ENCODE measurements around the gene CAMK1. TPM values are rescaled to one million over a fixed set of nuclear protein-coding genes. Genes with fewer than 3 reads are reported as not detected.

Gene CAMK1
- total and polyA plus RNA-seq, 8 donors, result 2.0 to 23.7 (median 5.4) TPM

DNA sequence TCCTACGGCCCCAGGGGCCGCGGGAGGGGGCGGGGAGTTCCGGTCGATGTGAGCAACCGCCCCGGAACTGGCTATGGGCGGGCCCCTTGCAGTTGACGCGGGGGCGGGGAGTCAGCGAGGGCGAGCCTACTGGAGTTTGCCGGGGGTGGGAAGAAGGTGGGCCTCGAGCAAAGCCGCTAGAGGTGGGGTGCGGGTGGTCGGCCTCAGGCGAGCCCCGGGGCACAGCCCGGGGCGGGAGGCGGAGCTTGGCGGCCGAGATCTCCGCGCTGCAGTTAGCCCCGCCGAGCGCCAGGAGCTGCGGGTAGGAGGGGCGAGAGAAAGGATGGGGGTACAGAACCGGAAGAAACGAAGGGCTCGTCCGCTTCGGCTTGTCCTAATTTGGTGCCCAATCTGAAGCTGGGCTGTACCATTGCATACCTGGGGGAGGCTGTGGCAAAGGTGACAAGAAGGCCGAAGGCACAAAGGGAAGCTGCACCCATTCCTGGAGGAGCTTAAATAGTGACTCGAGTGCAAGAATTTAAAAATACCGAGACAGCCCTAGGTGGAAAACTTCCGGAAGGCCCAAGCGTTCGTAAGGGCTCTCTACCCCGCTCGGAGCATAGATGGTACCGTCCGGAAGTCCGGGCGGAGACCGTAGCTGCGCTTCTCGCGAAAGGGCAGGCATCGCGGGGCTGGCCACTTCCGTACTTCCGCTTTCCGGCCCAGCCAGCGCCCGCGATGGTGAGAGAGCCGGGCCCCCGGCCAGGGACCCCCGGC lies 22.8 kb upstream of the CAMK1 start, which contains the start of the genes ARPC4 and TADA3:
Gene ARPC4, plus strand, starts transcription at position 678 of the 756 bp plus-strand sequence. Its CDS starts 40 bp downstream, at position 718.
Gene TADA3, minus strand, starts transcription at position 69 of the 756 bp plus-strand sequence. CDS start 1,007 bp downstream, outside the sequence.
- 0 to 1% methylated on average over 64 to 65 of the region's 65 CpGs for WGBS, 2 donors
- H3K9me3 ChIP-seq, result no peaks in the 10 kb centered on the region
- intact Hi-C loops (cut with DNase I), result no loop called here
- peaks cover 0 to 4% (median 0%) of the 10 kb centered on the region in 3 donors for H3K36me3 ChIP-seq
- peak within 1 kb of the TSS; percentile 78 to 94 (median 86) for H3K4me3 ChIP-seq
- peaks cover 0 to 13% (median 3%) of the 10 kb centered on the region in 3 donors for H3K4me1 ChIP-seq
- TF ChIP-seq, protein P1, sequence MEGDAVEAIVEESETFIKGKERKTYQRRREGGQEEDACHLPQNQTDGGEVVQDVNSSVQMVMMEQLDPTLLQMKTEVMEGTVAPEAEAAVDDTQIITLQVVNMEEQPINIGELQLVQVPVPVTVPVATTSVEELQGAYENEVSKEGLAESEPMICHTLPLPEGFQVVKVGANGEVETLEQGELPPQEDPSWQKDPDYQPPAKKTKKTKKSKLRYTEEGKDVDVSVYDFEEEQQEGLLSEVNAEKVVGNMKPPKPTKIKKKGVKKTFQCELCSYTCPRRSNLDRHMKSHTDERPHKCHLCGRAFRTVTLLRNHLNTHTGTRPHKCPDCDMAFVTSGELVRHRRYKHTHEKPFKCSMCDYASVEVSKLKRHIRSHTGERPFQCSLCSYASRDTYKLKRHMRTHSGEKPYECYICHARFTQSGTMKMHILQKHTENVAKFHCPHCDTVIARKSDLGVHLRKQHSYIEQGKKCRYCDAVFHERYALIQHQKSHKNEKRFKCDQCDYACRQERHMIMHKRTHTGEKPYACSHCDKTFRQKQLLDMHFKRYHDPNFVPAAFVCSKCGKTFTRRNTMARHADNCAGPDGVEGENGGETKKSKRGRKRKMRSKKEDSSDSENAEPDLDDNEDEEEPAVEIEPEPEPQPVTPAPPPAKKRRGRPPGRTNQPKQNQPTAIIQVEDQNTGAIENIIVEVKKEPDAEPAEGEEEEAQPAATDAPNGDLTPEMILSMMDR (IDR thresholded peaks at IDR 0.05), result no peak
- peak within 1 kb of the TSS; percentile 84 to 90 (median 88) for H3K27ac ChIP-seq
- FAIRE-seq (no peak), ATAC-seq (peak; percentile 93 to 98 (median 95)), DNase-seq (peak; percentile 85 to 94 (median 89))
- no peaks in the 10 kb centered on the region for H3K27me3 ChIP-seq

- H3K27me3 ChIP-seq, result no peaks in the 10 kb centered on the region
- no peak for FAIRE-seq
- H3K4me3 ChIP-seq, result peak overlapping the region; percentile 78 to 94 (median 86)
- H3K4me1 ChIP-seq, result peaks cover 0 to 13% (median 3%) of the 10 kb centered on the region in 3 donors
- TF ChIP-seq, protein P1 (IDR thresholded peaks at IDR 0.05), result no peak
- peak overlapping the region; percentile 84 to 90 (median 88) for H3K27ac ChIP-seq
- H3K9me3 ChIP-seq, result no peaks in the 10 kb centered on the region
- DNase-seq, result no peak
- intact Hi-C loops (cut with DNase I), result no loop called here
- WGBS, 2 donors, result 15% methylated on average over 14 of the region's 14 CpGs
- peaks cover 0 to 5% (median 0%) of the 10 kb centered on the region in 3 donors for H3K36me3 ChIP-seq
- no peak for ATAC-seq
These were observed 22.1 kb upstream of the CAMK1 start for GRCh38 chr3:9791790-9792404.

GRCh38 chr3:9791127-9791526 lies 21.4 kb upstream of the CAMK1 start:
- ATAC-seq, result no peak
- H3K27ac ChIP-seq, result no peak overlapping the region
- H3K36me3 ChIP-seq, result peaks cover 0 to 13% (median 0%) of the 10 kb centered on the region in 3 donors
- intact Hi-C loops (cut with DNase I), result no loop called here
- TF ChIP-seq, protein P1 (IDR thresholded peaks at IDR 0.05), result no peak
- no peaks in the 10 kb centered on the region for H3K27me3 ChIP-seq
- WGBS, 2 donors, result 84 to 87% methylated on average over 11 of the region's 11 CpGs
- no peak for FAIRE-seq
- no peak for DNase-seq
- H3K4me1 ChIP-seq, result peaks cover 0 to 13% (median 3%) of the 10 kb centered on the region in 3 donors
- no peak overlapping the region for H3K4me3 ChIP-seq
- H3K9me3 ChIP-seq, result no peaks in the 10 kb centered on the region

GRCh38 chr3:9787714-9788113 lies 18.0 kb upstream of the CAMK1 start:
- ATAC-seq, result no peak
- TF ChIP-seq, protein P1 (IDR thresholded peaks at IDR 0.05), result no peak
- no peak for DNase-seq
- Histone ChIP-seq H3K4me1 (peaks cover 0 to 4% (median 3%) of the 10 kb centered on the region in 3 donors), H3K36me3 (peaks cover 0 to 28% (median 0%) of the 10 kb centered on the region in 3 donors), H3K27me3 (no peaks in the 10 kb centered on the region), H3K4me3 (no peak overlapping the region), H3K9me3 (no peaks in the 10 kb centered on the region), H3K27ac (no peak overlapping the region)
- no peak for FAIRE-seq
- intact Hi-C loops (cut with DNase I), result no loop called here
- 90 to 95% methylated on average over 6 of the region's 6 CpGs for WGBS, 2 donors
